ENCODE measurements around the gene UBAC2. TPM values are rescaled to one million over a fixed set of nuclear protein-coding genes. Genes with fewer than 3 reads are reported as not detected.

Gene UBAC2
- total and polyA plus RNA-seq, 4 donors = 32.9 to 42.3 (median 35.3) TPM

GRCh38 chr13:99342723-99343315, 142.2 kb downstream of the UBAC2 start:
- TF ChIP-seq FOXA2 (IDR thresholded peaks at IDR 0.05) (no peak), ZBTB33 (IDR thresholded peaks at IDR 0.05) (no peak), RXRA (IDR thresholded peaks at IDR 0.05) (no peak), GABPA (IDR thresholded peaks at IDR 0.05 in 1 of 2, conservative IDR thresholded peaks at IDR 0.05 in 1 of 2) (no peak), TAF1 (conservative IDR thresholded peaks at IDR 0.05) (no peak), NR2F2 (IDR thresholded peaks at IDR 0.05) (no peak), ATF3 (IDR thresholded peaks at IDR 0.05) (no peak), HNF4A (conservative IDR thresholded peaks at IDR 0.05) (no peak), MAX (IDR thresholded peaks at IDR 0.05) (no peak), FOXA1 (IDR thresholded peaks at IDR 0.05) (no peak), RAD21 (IDR thresholded peaks at IDR 0.05) (no peak)
- peaks cover 0 to 7% (median 1%) of the 10 kb centered on the region in 4 donors for H3K4me1 ChIP-seq (ENCODE audit: control insufficient read depth in 4 of 4, insufficient read depth in 4 of 4, low read length in 3 of 4)
- no peaks in the 10 kb centered on the region for H3K27me3 ChIP-seq (ENCODE audit: control insufficient read depth in 4 of 4, insufficient read depth in 4 of 4, low read length in 3 of 4)
- no peak overlapping the region for H3K4me3 ChIP-seq (ENCODE audit: low read depth in 1 of 3, low read length in 3 of 3)
- no peaks in the 10 kb centered on the region for H3K9me3 ChIP-seq (ENCODE audit: control insufficient read depth in 4 of 4, low read length in 3 of 4)
- 89% methylated on average over 10 of the region's 10 CpGs for WGBS
- no peak for DNase-seq (ENCODE audit: low spot score)
- peaks cover 7 to 27% (median 23%) of the 10 kb centered on the region in 4 donors for H3K36me3 ChIP-seq (ENCODE audit: control insufficient read depth in 4 of 4, insufficient read depth in 3 of 4, low read depth in 1 of 4, low read length in 3 of 4)
- no peak overlapping the region for H3K9ac ChIP-seq (ENCODE audit: low read depth in 1 of 2, low read length in 2 of 2)
- no peak overlapping the region for H3K27ac ChIP-seq (ENCODE audit: low read depth in 1 of 2, low read length in 2 of 2)

GRCh38 chr13:99344610-99345208, 144.1 kb downstream of the UBAC2 start:
- H3K4me1 ChIP-seq (ENCODE audit: control insufficient read depth in 4 of 4, insufficient read depth in 4 of 4, low read length in 3 of 4) = peaks cover 0 to 3% (median 1%) of the 10 kb centered on the region in 4 donors
- 87% methylated on average over 6 of the region's 6 CpGs for WGBS
- TF ChIP-seq JUND (IDR thresholded peaks at IDR 0.05) (no peak), SP1 (IDR thresholded peaks at IDR 0.05) (no peak), TAF1 (conservative IDR thresholded peaks at IDR 0.05) (no peak), RXRA (IDR thresholded peaks at IDR 0.05) (no peak), FOXA1 (IDR thresholded peaks at IDR 0.05) (no peak), MAX (IDR thresholded peaks at IDR 0.05) (no peak), HNF4A (conservative IDR thresholded peaks at IDR 0.05) (no peak), CTCF (IDR thresholded peaks at IDR 0.05; ENCODE audit: low read depth, low read length, missing input control) (no peak), FOXA2 (IDR thresholded peaks at IDR 0.05) (no peak), NR2F2 (IDR thresholded peaks at IDR 0.05) (no peak), RAD21 (IDR thresholded peaks at IDR 0.05) (no peak)
- H3K27me3 ChIP-seq (ENCODE audit: control insufficient read depth in 4 of 4, insufficient read depth in 4 of 4, low read length in 3 of 4) = no peaks in the 10 kb centered on the region
- no peak for DNase-seq (ENCODE audit: low spot score)
- no peak overlapping the region for H3K4me3 ChIP-seq (ENCODE audit: low read depth in 1 of 3, low read length in 3 of 3)
- H3K27ac ChIP-seq (ENCODE audit: low read depth in 1 of 2, low read length in 2 of 2) = no peak overlapping the region
- peaks cover 9 to 36% (median 26%) of the 10 kb centered on the region in 4 donors for H3K36me3 ChIP-seq (ENCODE audit: control insufficient read depth in 4 of 4, insufficient read depth in 3 of 4, low read depth in 1 of 4, low read length in 3 of 4)
- H3K9ac ChIP-seq (ENCODE audit: low read depth in 1 of 2, low read length in 2 of 2) = no peak overlapping the region
- H3K9me3 ChIP-seq (ENCODE audit: control insufficient read depth in 4 of 4, low read length in 3 of 4) = no peaks in the 10 kb centered on the region
